ENCODE data around the gene MRPL53. TPM values are rescaled to one million over a fixed set of nuclear protein-coding genes. Genes with fewer than 3 reads are reported as not detected.
A peak's percentile ranks its signal among the peaks of the same experiment; 100 is the strongest.

MRPL53 gene
- total and polyA plus RNA-seq, 2 experiments from 2014 or later: 7.7 to 65.1 TPM

DNA sequence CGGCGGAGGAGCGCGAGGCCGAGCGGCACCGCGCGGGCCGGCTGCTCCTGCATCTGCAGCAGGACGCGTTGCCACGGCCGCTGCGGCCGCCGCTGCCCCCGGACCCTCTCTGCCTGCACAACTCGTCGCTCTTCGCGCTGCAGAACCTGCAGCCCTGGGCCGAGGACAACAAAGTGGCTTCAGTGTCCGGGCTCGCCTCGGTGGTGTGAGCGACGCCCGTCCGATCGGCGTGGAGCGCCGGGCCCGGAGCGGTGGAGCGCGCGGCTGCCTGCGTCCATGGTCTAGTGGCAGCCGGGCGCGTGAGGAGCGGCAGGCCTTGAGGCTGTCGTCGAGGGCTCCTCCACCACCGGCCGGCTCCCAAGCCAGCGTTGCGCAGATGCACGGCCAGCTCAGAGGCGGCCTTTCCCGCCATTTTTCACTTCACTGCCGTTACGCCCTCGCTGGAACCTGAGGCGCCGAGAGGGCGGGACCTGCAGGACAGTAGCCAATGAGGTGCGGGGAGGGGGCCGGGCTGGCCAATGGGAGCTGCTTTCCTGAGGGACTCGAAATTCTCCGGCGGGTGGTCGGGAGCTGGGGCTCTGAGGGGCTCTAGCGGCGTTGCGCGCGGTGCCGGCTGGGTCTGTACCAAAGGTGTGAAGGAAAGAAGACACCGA lies 43.6 kb upstream of the MRPL53 start (continued):
- TF ChIP-seq REST (IDR thresholded peaks at IDR 0.05; ENCODE audit: unreplicated experiment): no peak
- TF ChIP-seq, protein P1, sequence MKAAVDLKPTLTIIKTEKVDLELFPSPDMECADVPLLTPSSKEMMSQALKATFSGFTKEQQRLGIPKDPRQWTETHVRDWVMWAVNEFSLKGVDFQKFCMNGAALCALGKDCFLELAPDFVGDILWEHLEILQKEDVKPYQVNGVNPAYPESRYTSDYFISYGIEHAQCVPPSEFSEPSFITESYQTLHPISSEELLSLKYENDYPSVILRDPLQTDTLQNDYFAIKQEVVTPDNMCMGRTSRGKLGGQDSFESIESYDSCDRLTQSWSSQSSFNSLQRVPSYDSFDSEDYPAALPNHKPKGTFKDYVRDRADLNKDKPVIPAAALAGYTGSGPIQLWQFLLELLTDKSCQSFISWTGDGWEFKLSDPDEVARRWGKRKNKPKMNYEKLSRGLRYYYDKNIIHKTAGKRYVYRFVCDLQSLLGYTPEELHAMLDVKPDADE (IDR thresholded peaks at IDR 0.05): no peak

GRCh38 chr2:74515271-74515980 lies 42.9 kb upstream of the MRPL53 start:
- Mint-ChIP-seq H3K4me3 (peak overlapping the region; percentile 70), H3K27ac (no peak overlapping the region), H3K4me1 (peaks cover 11% of the 10 kb centered on the region), H3K36me3 (ENCODE audit: low read depth) (peaks cover 8% of the 10 kb centered on the region), H3K9me3 (peaks cover 24% of the 10 kb centered on the region), H3K27me3 (ENCODE audit: insufficient read depth, low read depth, poor library complexity) (peaks cover 90% of the 10 kb centered on the region)
- Histone ChIP-seq H3K36me3 (ENCODE audit: insufficient read depth) (no peaks in the 10 kb centered on the region), H3K4me2 (peak overlapping the region; percentile 80), H3K79me2 (replicated peaks; ENCODE audit: insufficient read depth) (no peaks in the 10 kb centered on the region), H3F3A (replicated peaks; ENCODE audit: low read depth) (peaks cover 5% of the 10 kb centered on the region; the same call in 1 of the 2 replicates), H3K27ac (ENCODE audit: low read depth) (no peak overlapping the region), H3K27me3 (ENCODE audit: insufficient read depth) (peaks cover 100% of the 10 kb centered on the region), H3K9me2 (ENCODE audit: insufficient read depth) (peaks cover 7% of the 10 kb centered on the region), H2AFZ (peak overlapping the region; percentile 94), H3K4me3 (peak overlapping the region; percentile 57), H3K4me1 (ENCODE audit: insufficient read depth) (peaks cover 15% of the 10 kb centered on the region; the same call in 1 of the 2 replicates), H4K20me1 (replicated peaks; ENCODE audit: insufficient read depth) (no peaks in the 10 kb centered on the region; the same call in 1 of the 2 replicates)
- DNase-seq (ENCODE audit: low spot score): peak; percentile 69
- peak; percentile 93 for TF ChIP-seq EZH2 (IDR thresholded peaks at IDR 0.05; ENCODE audit: low read depth, unreplicated experiment)
- peak; percentile 45 for TF ChIP-seq CREB1 (CRISPR knock-in tag; IDR thresholded peaks at IDR 0.05; ENCODE audit: low read depth)
- TF ChIP-seq EZH2phosphoT487 (IDR thresholded peaks at IDR 0.05; ENCODE audit: unreplicated experiment): peak; percentile 68
- TF ChIP-seq, protein P1 (IDR thresholded peaks at IDR 0.05): no peak
- ATAC-seq: peak; percentile 37
